Activated CD4-positive, alpha-beta T cell treated with anti-CD3 and anti-CD28 coated beads for 48 hours (primary cell): ENCODE results near the gene KRTAP10-9.
"Not testable (repeated sequence)": the region's sequence is repeated elsewhere in the genome, so short reads cannot be mapped to it uniquely, and the experiment has no call there.

ENCODE experiments used
- DNase-seq: peaks from one replicate; pipeline ENCODE4 v3.0.0-alpha.2; 2020

KRTAP10-9 gene

DNA sequence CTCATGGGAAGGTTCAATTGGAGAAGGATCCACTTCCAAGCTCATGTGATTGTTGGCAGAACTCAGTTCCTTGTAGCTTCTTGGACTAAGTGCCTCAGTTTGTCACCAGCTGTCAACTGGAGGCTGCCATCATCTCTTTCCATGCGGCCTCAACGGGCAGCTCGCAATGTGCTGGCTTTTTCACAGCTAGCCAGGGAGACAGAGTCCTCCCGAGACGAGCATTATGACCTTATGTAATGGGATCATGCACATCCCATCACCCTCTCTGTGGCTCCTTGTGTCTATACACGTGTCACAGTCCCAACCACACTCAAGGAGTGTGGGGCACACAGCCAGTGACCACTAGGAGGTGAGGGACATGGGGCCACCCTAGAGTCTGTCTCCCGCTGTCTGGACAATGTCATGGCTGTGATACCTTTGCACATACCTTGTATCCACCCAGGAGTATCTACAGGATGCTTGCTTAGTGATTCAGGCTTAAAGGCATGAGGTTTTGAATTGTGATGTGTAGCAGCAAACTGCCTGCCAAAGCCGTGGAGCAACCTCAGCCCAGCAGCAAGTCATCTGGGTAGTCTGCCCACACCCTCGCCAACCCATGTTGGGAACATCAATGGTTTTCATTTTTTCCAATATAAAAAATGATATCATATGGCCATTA lies 30.7 kb upstream of the KRTAP10-9 start:
- DNase-seq: no peak

- no peak for DNase-seq
These were observed 28.8 kb upstream of the KRTAP10-9 start for GRCh38 chr21:44598061-44598460.

- no peak for DNase-seq
These were observed 27.4 kb upstream of the KRTAP10-9 start for GRCh38 chr21:44599264-44600029.

GRCh38 chr21:44600118-44600978 lies 26.5 kb upstream of the KRTAP10-9 start, which contains the start of gene KRTAP10-7:
Gene KRTAP10-7, plus strand, starts transcription at chr21:44600597. Its CDS starts 25 bp downstream, at chr21:44600622.
- DNase-seq: not testable (repeated sequence)

- not testable (repeated sequence) for DNase-seq
These were observed 25.8 kb upstream of the KRTAP10-9 start for GRCh38 chr21:44601091-44601490.

DNA sequence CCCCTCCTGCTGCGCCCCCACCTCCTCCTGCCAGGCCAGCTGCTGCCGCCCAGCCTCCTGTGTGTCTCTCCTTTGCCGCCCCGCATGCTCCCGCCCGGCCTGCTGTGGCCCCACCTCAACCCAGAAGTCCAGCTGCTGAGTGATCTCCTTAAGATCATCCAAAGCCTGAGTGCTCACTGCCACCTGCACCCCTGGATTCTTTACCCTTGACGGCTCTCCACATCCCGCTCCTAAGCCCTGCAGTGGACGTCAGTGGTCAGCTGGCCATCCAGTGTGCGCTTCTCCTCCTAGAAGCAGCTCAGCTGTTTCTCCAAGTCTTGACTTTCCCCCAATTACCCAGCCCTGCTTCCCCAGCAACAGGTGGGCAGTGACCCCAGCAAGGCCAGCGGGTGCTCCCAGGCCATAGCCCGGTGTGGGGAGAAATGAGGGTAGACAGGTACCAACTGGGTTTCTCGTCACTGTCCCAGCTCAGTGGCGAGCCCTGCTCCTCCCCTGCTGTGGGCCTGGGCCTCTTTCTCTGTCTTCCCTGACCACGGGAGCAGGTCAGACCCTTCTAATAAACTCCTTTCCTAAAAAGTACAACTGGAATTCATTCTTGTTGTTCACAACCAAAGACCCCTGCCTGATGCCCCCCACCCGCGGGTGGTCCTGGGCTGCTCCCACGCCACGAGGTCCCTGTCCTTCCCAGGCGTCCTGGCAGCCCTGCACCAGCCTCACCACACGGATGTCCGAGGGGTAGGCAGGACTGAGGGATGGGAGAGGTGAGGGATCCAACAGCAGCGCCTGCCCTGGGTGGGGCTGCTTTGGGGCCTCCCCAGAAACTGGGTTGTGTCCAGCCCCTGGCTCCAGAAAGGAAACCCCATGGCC lies 25.1 kb upstream of the KRTAP10-9 start:
- DNase-seq: no peak

DNA sequence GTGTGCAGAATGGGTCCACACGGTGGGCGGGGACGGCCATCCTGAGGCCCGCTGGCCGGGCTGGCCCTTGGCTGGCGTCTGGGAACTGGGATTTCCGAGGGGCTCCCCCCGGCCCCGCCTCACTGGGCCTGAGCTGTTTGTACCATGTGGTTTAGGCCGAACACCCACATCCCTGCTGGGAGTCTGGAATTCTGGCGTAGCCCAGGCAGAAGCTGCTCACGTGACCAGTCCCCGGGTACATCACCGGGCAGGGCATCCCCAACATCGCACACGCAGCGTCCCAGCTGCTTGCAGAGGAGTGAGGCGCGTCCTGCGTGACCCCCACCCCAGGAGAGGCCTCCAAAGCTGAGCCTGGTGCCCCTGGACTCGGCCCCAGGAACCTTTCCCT lies 24.4 kb upstream of the KRTAP10-9 start:
- no peak for DNase-seq

- DNase-seq: no peak
These were observed 23.6 kb upstream of the KRTAP10-9 start for GRCh38 chr21:44603109-44603875.

DNA sequence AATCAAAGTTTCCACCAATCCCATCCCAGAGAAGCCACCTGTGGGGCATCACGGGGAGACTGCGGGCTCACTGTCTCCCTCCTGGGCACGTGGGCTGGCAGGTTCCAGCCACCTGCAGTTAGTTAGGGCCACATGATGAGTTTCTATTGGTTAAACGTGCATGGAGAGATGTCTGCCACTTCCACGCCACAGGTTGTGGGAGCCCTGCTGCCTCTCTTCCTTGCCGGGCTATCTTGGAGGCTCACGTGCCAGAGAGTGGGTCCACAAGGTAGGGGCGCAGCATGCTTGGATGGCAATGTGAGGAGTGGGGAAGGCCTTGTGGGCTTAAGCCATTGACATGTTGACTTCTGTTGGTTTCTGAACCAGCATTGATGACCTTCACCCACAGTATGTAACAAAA lies 23.0 kb upstream of the KRTAP10-9 start:
- DNase-seq: no peak

DNA sequence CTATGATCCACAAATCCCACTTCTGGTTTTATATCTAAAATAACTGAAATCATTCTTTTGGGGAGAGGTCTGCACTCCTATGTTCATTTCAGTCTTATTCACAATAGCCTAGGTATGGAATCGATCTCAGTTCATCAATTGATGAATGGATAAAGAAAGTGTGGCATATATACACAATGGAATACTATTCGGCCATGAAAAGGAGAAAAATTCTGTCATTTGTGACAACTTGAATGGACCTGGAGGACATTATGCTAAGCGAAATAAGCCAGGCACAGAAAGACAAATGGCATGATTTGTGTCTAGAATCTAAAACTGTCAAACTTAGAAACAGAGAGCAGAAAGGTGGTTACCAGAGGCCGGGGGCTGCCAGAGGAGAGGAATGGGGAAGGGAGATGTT lies 20.4 kb upstream of the KRTAP10-9 start:
- DNase-seq: no peak

GRCh38 chr21:44609193-44609592 lies 17.7 kb upstream of the KRTAP10-9 start:
- no peak for DNase-seq

GRCh38 chr21:44610157-44610843 lies 16.6 kb upstream of the KRTAP10-9 start:
- DNase-seq: not testable (repeated sequence)

GRCh38 chr21:44611551-44611950 lies 15.3 kb upstream of the KRTAP10-9 start:
- no peak for DNase-seq

DNA sequence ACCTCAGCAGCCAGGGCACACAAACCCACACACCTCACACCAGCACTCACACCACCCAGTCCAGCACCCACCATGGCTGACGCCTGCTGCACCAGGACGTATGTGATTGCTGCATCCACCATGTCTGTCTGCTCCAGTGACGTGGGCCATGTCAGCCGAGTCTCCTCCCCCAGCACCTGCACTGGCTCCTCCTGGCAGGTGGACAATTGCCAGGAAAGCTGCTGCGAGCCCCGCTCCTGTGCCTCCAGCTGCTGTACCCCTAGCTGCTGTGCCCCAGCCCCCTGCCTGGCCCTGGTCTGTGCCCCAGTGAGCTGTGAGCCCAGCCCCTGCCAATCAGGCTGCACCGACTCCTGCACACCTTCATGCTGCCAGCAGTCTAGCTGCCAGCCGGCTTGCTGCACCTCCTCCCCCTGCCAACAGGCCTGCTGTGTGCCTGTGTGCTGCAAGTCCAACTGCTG lies 14.8 kb upstream of the KRTAP10-9 start, which contains the start of gene KRTAP10-8:
TSS of gene KRTAP10-8 (plus strand) at position 51 of the 458 bp plus-strand sequence. CDS start at position 73, 22 bp downstream.
- DNase-seq: no peak

- DNase-seq: no peak
These were observed 14.1 kb upstream of the KRTAP10-9 start for GRCh38 chr21:44612669-44613229.

GRCh38 chr21:44613386-44614155 lies 13.3 kb upstream of the KRTAP10-9 start:
- DNase-seq: no peak

GRCh38 chr21:44614161-44614631 lies 12.7 kb upstream of the KRTAP10-9 start:
- DNase-seq: no peak

DNA sequence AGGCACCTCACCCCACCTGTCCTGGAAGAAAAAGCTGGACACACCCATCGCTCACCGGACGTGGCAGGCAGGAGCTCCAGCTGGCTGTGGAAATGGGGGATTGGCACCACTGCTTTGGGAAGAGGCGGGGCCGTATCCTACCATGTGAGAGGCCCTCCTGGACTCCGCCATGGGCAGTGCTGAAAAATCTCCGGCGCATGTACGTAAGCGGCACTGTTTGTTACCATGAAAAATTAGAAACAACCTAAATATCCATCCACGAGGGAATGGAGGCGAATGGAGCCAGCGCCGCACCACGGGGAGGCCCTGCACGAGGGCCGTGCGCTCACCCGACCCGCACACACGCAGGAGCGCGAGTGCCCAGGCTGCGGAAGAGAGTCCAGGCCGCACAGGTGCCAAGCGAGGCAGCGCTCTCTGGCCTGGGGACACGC lies 11.9 kb upstream of the KRTAP10-9 start:
- DNase-seq: no peak

DNA sequence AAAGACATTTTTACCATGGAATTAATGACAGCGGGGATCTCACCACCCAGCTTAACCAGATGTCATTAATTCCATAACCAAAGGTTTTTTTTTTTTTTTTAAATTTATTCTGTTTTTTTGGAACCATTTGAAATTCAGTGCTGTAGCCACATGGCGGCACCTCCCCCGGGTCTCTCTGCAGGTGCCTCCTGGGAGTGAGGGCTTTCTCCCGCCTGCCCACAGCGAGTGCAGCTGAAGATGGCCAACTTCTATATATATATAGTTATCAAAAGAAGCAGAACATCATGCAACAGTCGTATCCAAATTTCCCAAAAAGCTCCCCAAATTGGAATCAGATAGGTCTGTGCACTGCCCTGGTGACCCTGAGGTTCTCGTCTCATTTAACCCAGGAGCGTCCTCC lies 11.4 kb upstream of the KRTAP10-9 start:
- no peak for DNase-seq
